ENCODE results near the gene FRMD1.

The FRMD1 gene

GRCh38 chr6:168020242-168020641, 58.8 kb downstream of the FRMD1 start (continued):
- TF ChIP-seq ELK4 (IDR thresholded peaks at IDR 0.05; ENCODE audit: borderline replicate concordance, low read depth, low read length) (no peak), KLF9 (tag by site-specific recombination; IDR thresholded peaks at IDR 0.05; ENCODE audit: low read depth) (no peak), KLF1 (tag by site-specific recombination; IDR thresholded peaks at IDR 0.05) (no peak), ZNF639 (tag by site-specific recombination; IDR thresholded peaks at IDR 0.05) (no peak), IKZF3 (tag by site-specific recombination; IDR thresholded peaks at IDR 0.05) (no peak), ZNF660 (tag by site-specific recombination; IDR thresholded peaks at IDR 0.05) (no peak), ZNF747 (tag by site-specific recombination; IDR thresholded peaks at IDR 0.05) (no peak)

GRCh38 chr6:168018664-168019063, 60.3 kb downstream of the FRMD1 start:
- H3K36me3 ChIP-seq (ENCODE audit: control insufficient read depth in 2 of 2, insufficient read depth in 1 of 2, low read length in 2 of 2): no peaks in the 10 kb centered on the region
- no peak overlapping the region for H3K27ac ChIP-seq (ENCODE audit: extremely low read depth, low read depth, low read length)
- POLR2A ChIA-PET: no interaction called here
- CTCF ChIA-PET: interaction anchor here (0.6 kb wide), 1 partner anchor 530 kb away, joined by 3 read pairs; no protein-coding TSS in a partner anchor
- H3K4me3 ChIP-seq (ENCODE audit: low read depth, low read length): no peak overlapping the region
- H3K9me3 ChIP-seq (ENCODE audit: control insufficient read depth, insufficient read depth, low read depth, low read length): no peaks in the 10 kb centered on the region
- H3K4me1 ChIP-seq (ENCODE audit: control insufficient read depth, insufficient read depth, low read length): peaks cover 14% of the 10 kb centered on the region
- TF ChIP-seq PBX3 (CRISPR knock-in tag; IDR thresholded peaks at IDR 0.05): no peak
- no peak for TF ChIP-seq ZNF501 (tag by site-specific recombination; IDR thresholded peaks at IDR 0.05)
- TF ChIP-seq ELK4 (IDR thresholded peaks at IDR 0.05; ENCODE audit: borderline replicate concordance, low read depth, low read length): no peak
- TF ChIP-seq GLI4 (tag by site-specific recombination; IDR thresholded peaks at IDR 0.05): no peak
- TF ChIP-seq ZFHX2 (tag by site-specific recombination; conservative IDR thresholded peaks at IDR 0.05): no peak
- no peak for TF ChIP-seq ZNF398 (tag by site-specific recombination; IDR thresholded peaks at IDR 0.05)
- no peak for TF ChIP-seq ZNF280D (tag by site-specific recombination; IDR thresholded peaks at IDR 0.05)
- no peak for TF ChIP-seq SCRT2 (tag by site-specific recombination; IDR thresholded peaks at IDR 0.05)
- no peak for TF ChIP-seq ZNF549 (tag by site-specific recombination; IDR thresholded peaks at IDR 0.05)
- TF ChIP-seq ZNF248 (tag by site-specific recombination; IDR thresholded peaks at IDR 0.05): no peak
- no peak for TF ChIP-seq ZFP3 (tag by site-specific recombination; IDR thresholded peaks at IDR 0.05; ENCODE audit: low read depth)
- no peak for TF ChIP-seq BCL11A (tag by site-specific recombination; IDR thresholded peaks at IDR 0.05; ENCODE audit: low read depth)
- TF ChIP-seq EGR2 (tag by site-specific recombination; IDR thresholded peaks at IDR 0.05; ENCODE audit: low read depth): no peak
- no peak for TF ChIP-seq GLIS1 (tag by site-specific recombination; IDR thresholded peaks at IDR 0.05)
- no peak for TF ChIP-seq ZBTB11 (tag by site-specific recombination; conservative IDR thresholded peaks at IDR 0.05; ENCODE audit: low read depth)
- TF ChIP-seq ZNF24 (tag by site-specific recombination; IDR thresholded peaks at IDR 0.05): no peak
